HG03064 (cell line): ENCODE data around the gene U2SURP.
"Not testable (repeated sequence)": the region's sequence is repeated elsewhere in the genome, so short reads cannot be mapped to it uniquely, and the experiment has no call there.

Experiments used
- ATAC-seq: cut with Tn5 transposase; IDR thresholded peaks from one replicate; pipeline ENCODE4 v1.9.1; 2021; ENCODE audit warnings: low read depth; ENCODE audit not compliant: unreplicated experiment

The U2SURP gene

DNA sequence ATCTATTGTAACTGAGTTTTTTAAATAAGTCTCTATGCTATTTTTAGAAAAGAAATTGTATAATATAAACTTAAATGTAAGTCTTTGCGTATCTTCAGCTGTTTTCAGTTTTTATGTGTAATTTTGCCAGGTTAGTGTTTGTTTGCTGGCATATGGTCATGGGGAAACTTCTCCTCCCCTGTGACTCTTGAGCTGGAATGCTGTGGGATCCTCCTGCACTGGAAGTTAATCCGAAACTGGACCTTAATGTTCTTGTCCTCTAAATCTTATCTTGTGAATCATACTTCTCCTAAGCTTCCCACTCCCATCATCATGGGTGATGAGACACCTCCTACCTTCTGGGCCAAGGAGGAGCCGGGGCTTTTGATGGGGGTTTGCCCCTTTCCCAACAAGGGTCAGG, 65.8 kb downstream of the U2SURP start:
- no peak for ATAC-seq

DNA sequence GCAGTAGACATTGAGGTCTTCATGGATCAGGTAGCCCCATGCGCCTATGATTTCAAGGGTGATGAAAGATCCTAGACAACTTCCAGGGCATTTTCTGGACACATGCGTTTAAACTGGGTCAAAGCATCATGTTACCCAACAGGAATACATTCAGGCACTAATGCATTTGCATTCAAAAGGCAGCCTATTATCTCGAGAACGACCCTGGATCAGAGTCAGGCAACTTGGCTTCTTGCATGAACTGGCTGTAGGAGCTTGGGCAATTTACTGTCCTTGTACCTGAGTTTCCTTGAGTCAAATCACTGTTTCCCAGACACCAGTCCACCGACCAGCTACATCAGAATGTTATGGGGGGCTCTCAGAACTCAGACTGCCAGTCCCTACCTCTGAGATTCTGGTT, 66.7 kb downstream of the U2SURP start:
- ATAC-seq = no peak

DNA sequence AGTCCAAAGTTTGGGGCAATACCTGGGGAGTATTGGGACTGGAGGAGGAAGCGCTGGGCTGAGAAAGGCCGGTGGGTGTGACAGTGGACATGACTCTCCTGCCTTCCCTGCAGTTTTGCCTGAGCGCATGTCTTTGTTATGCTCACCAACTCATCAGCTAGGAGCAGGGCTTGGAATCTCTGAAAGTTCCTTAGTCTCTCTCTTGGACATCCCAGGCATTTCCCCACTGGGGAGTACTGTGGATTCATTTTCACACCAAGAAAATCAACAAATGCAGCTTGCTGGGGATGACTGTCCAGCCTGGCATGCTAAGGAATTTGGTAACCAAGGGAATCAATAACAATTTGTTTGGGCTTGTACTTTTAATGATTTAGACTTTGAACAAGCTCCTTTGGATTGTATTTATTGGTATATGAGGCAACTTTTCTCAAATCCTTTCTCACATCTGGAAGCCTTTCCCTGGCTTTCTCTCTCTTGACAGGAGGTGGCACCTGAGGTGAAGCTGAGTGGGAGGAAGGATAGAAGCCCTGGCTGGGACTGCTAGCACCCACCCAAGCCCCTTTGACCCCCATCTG, 69.7 kb downstream of the U2SURP start:
- no peak for ATAC-seq

DNA sequence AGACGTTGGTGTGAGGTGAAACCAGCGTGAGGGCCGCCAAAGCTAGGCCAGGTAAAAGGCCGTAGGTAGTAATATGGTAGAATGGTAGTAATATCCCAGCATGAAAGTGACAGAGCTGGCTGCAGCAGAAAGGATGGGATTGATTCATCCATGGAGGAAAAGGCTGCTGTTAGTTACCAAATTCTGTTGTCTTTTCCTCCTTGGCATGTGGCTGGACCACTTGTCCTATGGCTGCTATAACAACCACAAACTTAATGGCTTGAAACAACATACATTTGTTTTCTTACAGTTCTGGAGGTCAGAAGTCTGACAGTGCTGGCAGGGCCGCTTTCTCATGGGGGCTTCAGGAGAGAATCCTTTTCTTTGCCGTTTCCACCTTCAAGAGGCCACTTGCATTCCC, 70.4 kb downstream of the U2SURP start:
- ATAC-seq = no peak

DNA sequence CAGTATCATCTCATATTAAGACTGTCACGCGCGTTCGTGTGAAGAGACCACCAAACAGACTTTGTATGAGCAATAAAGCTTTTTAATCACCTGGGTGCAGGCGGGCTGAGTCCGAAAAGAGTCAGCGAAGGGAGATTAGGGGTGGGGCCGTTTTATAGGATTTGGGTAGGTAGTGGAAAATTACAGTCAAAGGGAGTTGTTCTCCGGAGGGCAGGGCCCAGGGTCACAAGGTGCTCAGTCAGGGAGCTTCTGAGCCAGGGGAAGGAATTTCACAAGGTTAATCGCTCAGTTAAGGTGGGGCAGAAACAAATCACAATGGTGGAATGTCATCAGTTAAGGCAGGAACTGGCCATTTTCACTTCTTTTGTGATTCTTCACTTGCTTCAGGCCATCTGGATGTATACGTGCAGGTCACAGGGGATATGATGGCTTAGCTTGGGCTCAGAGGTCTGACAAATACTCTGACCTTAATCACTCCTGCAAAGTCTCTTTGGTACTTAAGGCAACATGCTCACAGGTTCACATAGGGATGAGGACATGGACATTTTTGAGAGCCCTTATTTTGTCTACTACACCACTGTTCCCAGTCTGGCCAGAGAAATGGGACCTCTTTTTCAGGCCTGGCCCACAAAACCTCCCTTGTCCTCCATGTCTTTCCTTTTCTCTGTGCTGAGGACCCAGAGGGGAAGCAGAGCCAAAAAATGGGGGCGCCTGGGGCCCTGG, 71.1 kb downstream of the U2SURP start:
- ATAC-seq = not testable (repeated sequence)

DNA sequence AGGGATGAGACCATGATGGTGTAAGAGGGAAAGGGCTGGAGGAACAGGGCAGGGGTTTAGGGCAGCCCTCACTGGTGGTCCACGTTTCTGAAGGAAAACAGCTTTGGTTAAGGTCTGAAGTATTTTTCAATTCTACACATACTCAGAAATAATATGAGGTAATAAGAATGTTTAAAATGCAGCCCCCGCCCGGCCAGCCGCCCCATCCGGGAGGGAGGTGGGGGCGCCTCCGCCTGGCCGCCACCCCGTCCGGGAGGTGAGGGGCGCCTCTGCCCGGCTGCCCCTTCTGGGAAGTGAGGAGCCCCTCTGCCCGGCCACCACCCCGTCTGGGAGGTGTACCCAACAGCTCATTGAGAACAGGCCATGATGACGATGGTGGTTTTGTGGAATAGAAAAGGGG, 72.2 kb downstream of the U2SURP start:
- ATAC-seq = not testable (repeated sequence)

DNA sequence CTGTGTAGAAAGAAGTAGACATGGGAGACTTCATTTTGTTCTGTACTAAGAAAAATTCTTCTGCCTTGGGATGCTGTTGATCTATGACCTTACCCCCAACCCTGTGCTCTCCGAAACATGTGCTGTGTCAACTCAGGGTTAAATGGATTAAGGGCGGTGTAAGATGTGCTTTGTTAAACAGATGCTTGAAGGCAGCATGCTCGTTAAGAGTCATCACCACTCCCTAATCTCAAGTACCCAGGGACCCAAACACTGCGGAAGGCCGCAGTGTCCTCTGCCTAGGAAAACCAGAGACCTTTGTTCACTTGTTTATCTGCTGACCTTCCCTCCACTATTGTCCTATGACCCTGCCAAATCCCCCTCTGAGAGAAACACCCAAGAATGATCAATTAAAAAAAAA, 72.6 kb downstream of the U2SURP start:
- not testable (repeated sequence) for ATAC-seq

DNA sequence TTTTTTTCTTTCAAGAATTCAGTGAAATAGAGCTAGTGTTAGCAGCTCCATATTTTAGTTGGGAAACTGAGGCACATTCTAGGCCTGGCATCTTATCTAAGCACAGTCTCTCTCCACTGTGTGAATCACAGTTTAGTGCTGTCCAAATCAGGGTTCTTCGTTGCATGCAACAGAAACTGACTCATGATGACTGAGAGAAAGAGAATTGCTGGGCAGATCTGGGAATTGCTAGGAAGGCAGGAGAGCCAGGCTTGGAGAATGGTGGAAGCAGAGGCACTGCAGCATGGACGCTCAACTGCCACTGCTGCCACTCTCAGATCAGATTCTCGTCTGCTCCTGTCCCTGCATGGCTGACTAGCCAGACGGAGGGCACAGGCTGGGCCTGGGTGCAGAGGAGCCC, 77.5 kb downstream of the U2SURP start:
- no peak for ATAC-seq

DNA sequence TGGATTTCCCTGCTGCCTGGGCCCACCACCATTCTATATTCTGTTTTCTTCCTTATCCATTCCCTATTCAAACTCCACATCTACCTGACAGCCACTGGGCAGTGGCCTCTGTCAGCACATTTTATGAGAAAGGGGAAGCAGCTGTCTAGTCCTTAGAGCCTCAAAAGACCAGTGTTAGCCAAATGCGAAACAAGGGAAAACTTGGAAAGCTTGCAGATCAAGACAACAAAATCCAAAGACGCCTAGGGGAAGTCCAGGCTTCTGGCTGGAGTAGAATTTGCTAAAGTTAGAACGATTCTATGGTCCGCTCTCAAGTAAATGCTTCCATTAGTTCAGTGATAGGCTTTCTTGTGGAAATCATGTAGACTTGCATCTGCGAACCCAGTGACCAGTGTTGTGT, 78.8 kb downstream of the U2SURP start:
- no peak for ATAC-seq

DNA sequence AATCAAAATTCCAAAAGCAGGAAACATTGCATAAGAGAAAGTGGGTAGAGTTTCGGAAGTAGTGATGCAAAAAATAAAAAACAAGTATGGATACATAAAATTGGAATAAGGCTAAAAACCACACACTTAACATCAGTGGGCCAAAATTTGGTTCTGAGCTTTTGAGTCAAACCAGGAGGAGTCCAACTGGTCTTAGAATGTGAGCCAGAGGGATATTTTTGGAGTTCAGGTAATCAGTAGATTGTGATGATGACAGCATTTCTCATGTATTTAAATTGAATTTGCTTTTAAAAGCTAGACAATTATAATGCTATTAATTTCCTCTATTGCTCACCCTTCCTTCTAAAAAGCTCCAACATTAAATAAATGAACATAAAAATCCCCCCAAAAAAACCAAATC, 80.0 kb downstream of the U2SURP start:
- ATAC-seq = no peak

DNA sequence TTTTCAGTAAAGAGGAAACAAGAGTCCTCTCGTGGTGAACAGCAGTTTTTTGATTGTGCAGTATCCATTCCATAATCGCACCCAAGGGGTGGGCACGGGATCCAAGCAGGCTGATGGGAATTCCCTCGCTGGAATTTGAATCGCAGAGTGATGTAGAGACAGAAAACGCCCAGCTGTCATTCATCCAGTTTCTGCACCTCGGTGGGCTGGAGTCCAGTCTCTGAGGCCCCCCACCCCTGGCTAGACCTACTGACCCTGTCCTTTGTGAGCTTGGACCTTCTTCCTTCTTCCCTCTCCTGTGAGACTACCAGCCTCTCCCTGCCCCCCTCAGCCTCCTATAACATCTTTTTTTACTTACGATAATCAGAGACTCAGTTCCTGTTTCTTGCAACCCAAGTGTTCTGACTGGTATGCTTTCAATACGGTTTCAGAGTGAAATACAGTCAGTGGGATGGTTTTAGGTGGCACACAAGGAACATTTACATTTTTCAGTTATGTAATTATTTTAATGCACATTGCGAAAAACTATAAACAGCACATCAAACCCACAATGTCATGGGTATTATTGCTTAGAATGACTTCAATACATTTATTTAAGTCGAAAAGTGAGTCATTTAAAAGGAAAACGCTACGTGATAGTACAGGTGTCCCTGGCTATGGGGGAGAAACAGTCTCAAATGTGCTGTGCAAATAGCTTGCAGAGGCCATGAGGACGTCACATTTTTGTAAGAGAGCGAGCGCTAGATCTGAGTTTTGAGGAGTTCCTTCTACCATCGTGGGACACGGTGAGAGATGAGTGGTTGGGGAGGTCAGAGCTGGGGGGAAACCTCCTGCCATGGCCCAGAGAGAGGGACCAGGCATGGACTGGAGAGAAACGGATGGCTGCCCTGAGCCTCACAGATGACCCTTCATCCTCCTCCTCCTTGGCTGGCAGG, 80.7 kb downstream of the U2SURP start:
- ATAC-seq = peak; percentile 70

DNA sequence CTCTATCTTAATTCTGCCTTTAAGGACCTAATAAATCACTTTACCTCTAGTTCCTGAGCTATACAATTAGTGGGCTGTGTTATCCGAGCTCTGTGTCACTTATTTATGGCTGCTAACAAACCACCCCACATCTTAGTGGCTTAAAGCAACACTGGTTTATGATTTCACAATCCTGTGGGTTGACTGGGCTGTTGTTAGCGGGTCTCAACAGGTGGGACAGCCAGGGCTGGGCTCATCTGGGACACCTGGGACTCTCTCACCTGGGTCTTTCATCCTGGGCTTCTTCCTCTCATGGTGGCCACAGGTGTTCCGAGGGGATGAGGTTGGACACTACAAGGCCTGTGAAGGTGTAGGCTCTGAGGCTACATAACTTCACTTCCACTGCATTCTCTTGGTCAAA, 82.4 kb downstream of the U2SURP start:
- ATAC-seq = no peak

DNA sequence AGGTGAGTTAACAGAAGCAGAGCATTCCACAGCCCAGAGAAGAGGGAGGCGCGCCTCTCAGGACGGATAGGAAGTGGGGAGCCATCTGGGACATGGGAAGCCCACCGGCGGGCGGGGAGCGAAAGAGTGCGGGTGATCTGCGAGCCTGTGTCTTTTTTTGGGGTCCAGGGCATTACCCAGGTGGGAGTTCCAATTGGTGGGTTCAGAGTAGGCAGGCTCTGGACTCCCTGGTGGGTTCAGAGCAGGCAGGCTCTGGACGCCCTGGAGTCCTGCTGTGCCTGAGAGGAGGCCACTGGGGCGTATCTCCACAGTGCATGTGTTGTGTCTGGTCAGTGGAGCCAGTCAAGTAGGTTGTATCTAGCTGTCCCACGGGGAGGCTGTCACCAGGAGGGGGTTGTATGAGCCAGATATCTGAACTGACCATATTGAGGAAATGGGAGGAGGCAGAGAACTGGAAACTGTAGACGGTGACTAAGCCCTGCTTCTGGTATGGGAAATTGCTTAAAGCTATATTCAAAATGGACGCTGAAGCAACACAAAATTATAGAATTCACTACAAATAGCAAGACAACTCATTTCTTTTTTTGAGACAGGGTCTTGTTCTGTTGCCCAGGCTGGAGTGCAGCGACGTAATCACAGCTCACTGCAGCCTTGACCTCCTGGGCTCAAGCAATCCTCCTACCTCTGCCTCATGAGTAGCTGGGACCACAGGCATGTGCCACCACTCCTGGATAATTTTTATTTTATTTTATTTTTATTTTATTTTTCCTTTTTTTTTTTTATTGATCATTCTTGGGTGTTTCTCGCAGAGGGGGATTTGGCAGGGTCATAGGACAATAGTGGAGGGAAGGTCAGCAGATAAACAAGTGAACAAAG, 83.7 kb downstream of the U2SURP start:
- ATAC-seq = peak; percentile 75

DNA sequence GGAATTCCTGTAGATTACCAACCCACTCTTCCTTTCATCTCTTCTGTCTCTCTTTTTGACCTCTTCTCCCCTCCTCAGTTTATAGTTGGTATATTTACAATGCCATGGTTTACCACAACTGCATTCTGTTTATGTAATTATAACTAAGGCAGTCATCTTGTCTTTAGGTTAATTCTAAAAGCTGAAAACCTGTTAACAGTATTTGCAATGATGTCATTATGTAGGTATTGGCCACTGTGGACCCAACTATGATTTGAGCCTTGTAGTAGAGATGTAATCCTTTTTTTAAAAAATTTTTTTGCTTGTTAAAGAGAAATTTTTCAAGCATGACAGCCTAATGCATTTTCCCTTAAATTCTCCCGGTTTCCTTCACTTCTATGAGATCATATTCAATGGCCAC, 87.5 kb downstream of the U2SURP start:
- no peak for ATAC-seq

DNA sequence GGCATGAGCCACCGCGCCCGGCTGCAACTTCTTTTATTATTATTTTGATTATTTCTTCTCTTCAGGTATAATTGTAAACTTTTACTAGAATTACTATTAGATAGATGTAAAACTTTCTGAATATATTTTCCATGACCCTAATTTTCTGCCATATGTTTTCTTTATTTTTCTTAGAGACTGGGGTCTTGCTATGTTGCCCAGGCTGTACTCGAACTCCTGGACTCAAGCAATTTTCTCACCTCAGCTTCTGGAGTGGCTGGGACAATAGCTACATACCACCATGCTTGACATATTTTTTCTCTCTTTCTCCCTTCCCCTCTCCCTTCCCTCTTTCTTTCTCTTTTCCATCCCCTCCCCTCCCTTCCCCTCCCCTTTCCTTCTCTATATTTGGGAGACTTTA, 88.6 kb downstream of the U2SURP start:
- ATAC-seq = no peak

DNA sequence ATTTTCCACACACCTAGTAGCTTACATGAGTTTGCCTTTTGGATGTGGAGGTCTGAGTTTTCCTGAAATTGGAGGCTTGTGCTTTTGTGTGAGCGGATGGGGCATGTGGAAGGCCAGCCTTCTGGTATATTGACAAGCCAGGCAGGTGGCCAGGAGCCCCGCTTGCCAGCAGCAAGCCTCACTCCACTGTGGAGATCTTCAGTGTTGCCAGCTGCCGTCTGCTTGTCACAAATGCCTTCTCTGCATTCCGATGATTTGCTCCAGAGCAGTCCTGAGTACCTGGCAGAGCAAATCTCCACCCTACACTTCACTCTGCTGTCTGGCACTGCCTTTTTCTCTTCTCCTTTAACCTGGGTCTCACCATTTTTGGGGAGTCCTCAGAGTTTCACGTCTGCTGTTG, 89.1 kb downstream of the U2SURP start:
- ATAC-seq = no peak

DNA sequence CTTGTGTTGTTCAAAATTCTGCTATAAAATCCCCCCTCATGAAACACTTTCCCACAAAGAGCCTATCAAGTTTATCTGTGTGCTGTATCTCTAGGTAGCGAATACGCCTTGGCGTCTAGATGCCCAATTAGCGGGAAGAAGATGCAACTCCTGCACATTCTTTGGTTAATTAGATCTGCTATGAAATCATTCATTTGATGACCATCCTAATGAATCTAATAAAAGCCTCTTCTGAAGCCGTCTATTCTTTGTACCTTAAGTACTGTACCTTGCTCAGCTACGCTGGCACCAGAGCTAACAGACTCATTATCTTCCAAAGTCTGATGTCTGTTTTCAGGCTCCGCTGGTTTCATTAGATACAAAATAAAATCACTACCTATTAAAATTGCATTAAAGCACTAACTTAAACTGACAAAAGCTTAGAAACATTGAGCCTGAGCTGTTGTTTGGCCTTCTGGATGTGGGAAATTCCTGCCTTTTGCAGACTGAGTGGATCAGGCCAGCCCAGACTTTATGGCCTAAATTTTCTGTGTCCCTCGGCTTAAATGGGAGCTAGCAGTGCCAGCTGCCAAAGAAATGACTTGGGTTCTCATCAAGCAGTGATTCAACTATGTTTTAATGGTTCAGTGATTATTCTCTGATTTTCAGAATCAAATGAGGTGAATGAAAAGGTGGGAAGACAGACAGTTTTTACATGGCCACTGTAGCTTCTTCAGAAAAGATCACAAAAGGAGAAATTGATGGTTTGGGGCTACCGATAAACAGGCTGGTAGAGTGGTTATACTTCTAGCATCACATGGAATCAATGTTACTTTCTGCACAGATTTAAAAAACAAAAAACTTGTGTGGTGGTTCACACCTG, 89.8 kb downstream of the U2SURP start:
- no peak for ATAC-seq

DNA sequence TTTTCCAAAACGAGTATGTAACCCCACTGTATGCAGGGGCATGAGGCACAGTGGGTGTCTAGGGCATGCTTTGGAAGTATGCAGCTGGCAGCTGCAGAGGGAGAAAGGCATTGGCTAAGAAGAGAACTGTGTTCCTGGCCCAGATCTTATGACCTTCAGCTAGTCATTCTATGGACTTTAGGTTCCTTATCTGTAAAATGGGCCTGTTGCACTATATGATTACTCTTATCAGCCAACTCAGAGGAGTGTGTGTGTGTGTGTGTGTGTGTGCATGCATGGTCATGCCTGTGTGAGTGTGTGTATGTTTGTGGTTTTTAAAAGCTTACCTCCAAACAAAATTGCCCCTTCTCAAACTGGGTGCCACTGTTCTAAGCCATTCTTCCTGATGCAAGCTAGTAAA, 90.8 kb downstream of the U2SURP start:
- ATAC-seq = no peak

DNA sequence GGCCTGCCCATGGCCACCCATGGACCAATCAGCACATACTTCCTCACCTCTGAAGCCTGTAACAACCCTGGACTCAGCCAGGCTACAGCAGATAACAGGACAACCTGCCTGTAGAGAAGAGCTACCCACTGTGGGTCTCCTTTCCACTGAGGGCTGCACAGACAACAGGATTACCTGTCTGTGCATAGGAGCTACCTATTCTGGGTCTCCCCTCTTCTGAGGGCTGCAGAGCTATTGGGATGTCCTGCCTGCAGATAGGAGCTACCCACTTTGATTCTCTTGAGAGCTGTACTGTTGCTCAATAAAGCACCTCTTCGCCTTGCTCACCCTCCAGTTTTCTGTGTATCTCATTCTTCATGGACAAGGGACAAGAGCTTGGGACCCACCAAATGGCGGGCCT, 94.4 kb downstream of the U2SURP start:
- no peak for ATAC-seq
